ENCODE data around the gene SLC8A3. TPM values are rescaled to one million over a fixed set of nuclear protein-coding genes. Genes with fewer than 3 reads are reported as not detected.

The SLC8A3 gene
- total and polyA plus RNA-seq, 10 of the 15 experiments (the other 5 are each of a cell fraction or from before 2014, with no cell fraction given): 0.04 to 0.17 (median 0.13) TPM; not detected in 3

DNA sequence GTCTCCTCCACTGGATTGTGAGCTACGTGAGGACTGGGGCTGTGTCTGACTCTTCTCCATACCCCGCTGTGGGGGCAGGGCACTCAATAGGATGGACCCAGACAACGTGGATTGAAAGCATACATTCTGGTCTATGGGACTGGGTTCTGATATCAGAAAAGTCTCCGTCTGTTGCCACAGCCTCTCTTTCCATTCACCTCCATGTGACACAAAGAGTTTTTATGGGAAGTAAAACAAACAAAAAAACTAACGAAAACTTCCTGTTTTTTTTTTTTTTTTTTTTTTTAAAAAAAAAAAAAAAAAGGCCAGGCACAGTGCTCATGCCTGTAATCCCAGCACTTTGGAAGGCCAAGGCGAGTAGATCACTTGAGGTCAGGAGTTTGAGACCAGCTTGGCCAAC lies 44.7 kb downstream of the SLC8A3 start:
- DNase-seq (ENCODE audit: low read depth, low spot score) (no peak), ATAC-seq (no peak), FAIRE-seq (no peak)
- no peak for TF ChIP-seq CREB1 (IDR thresholded peaks at IDR 0.05; ENCODE audit: low read depth)
- no peak for TF ChIP-seq MYC (IDR thresholded peaks at IDR 0.05; ENCODE audit: insufficient read depth, insufficient read length, insufficient replicate concordance, low read length, severe bottlenecking)
- no peak for TF ChIP-seq RB1 (IDR thresholded peaks at IDR 0.05; ENCODE audit: borderline replicate concordance)
- no peak for TF ChIP-seq IRF5 (IDR thresholded peaks at IDR 0.05; ENCODE audit: borderline replicate concordance)
- TF ChIP-seq LARP7 (IDR thresholded peaks at IDR 0.05): no peak
- no peak for TF ChIP-seq ASH2L (IDR thresholded peaks at IDR 0.05; ENCODE audit: borderline replicate concordance, low read depth)
- TF ChIP-seq CBX3 (IDR thresholded peaks at IDR 0.05; ENCODE audit: borderline replicate concordance, low read depth): no peak
- no peak for TF ChIP-seq SRF (IDR thresholded peaks at IDR 0.05; ENCODE audit: low read depth in 2 of 2, low read length in 2 of 2)
- TF ChIP-seq PBX3 (IDR thresholded peaks at IDR 0.05; ENCODE audit: insufficient replicate concordance, low read depth, low read length): no peak
- no peak for TF ChIP-seq YBX1 (IDR thresholded peaks at IDR 0.05)
- TF ChIP-seq ZBTB33 (IDR thresholded peaks at IDR 0.05): no peak
- no peak for TF ChIP-seq RAD21 (IDR thresholded peaks at IDR 0.05; ENCODE audit: insufficient read depth, low read depth, low read length)
- TF ChIP-seq, protein P1, sequence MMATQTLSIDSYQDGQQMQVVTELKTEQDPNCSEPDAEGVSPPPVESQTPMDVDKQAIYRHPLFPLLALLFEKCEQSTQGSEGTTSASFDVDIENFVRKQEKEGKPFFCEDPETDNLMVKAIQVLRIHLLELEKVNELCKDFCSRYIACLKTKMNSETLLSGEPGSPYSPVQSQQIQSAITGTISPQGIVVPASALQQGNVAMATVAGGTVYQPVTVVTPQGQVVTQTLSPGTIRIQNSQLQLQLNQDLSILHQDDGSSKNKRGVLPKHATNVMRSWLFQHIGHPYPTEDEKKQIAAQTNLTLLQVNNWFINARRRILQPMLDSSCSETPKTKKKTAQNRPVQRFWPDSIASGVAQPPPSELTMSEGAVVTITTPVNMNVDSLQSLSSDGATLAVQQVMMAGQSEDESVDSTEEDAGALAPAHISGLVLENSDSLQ (IDR thresholded peaks at IDR 0.05): no peak
- Histone ChIP-seq H3K4me3 (no peak overlapping the region), H3K79me2 (ENCODE audit: control insufficient read depth, insufficient read depth, low read length) (no peaks in the 10 kb centered on the region), H3K4me2 (ENCODE audit: control insufficient read depth, insufficient read depth) (no peak overlapping the region), H3K9ac (ENCODE audit: control insufficient read depth, insufficient read depth, low read length) (no peak overlapping the region), H4K20me1 (ENCODE audit: control insufficient read depth, insufficient read depth) (no peaks in the 10 kb centered on the region), H2AFZ (ENCODE audit: control insufficient read depth, low read depth, low read length) (no peak overlapping the region), H3K9me3 (replicated peaks; ENCODE audit: control insufficient read depth, insufficient read depth, low read length) (no peaks in the 10 kb centered on the region), H3K27ac (ENCODE audit: control insufficient read depth, insufficient read depth) (no peak overlapping the region), H3K27me3 (replicated peaks in 1 of 2; ENCODE audit: control insufficient read depth in 2 of 2, insufficient read depth in 2 of 2, low read length in 1 of 2) (no peaks in the 10 kb centered on the region; a peak in 2 of 4 replicates), H3K4me1 (ENCODE audit: control insufficient read depth, insufficient read depth, low read length) (no peaks in the 10 kb centered on the region), H3K36me3 (ENCODE audit: control insufficient read depth in 2 of 2, insufficient read depth in 2 of 2, low read length in 1 of 2) (no peaks in the 10 kb centered on the region)
- CTCF ChIA-PET: no interaction called here
- SMC1A ChIA-PET (ENCODE audit: uncharacterized antibody, unreplicated experiment): no interaction called here
- no TSS peak for BruUV-seq (replicated peaks)
- in situ Hi-C loops (cut with MboI): no loop called here
- 44% methylated on average over 5 of the region's 6 CpGs for WGBS (ENCODE audit: insufficient coverage, insufficient replicate concordance, low lambda C conversion rate, missing lambda C conversion rate)
- RAD21 ChIA-PET (ENCODE audit: unreplicated experiment): no interaction called here
- intact Hi-C loops (cut with micrococcal nuclease; ENCODE audit: unreplicated experiment): no loop called here
- POLR2A ChIA-PET: no interaction called here
